Stimulated activated CD4-positive, alpha-beta T cell treated with anti-CD3 and anti-CD28 coated beads, Interleukin-1b, Interleukin-23, amount 100 ng/mL, for 24 hours (primary cell): ENCODE measurements around the gene DNAJB5.
"Not testable (repeated sequence)": the region's sequence is repeated elsewhere in the genome, so short reads cannot be mapped to it uniquely, and the experiment has no call there.

ENCODE experiments used
- DNase-seq, 4 experiments: peaks; one replicate each; pipeline ENCODE4 v3.0.0-alpha.2; 2020; ENCODE audit warnings: low read depth in 4 of 4, low spot score in 1 of 4

DNAJB5 gene

DNA sequence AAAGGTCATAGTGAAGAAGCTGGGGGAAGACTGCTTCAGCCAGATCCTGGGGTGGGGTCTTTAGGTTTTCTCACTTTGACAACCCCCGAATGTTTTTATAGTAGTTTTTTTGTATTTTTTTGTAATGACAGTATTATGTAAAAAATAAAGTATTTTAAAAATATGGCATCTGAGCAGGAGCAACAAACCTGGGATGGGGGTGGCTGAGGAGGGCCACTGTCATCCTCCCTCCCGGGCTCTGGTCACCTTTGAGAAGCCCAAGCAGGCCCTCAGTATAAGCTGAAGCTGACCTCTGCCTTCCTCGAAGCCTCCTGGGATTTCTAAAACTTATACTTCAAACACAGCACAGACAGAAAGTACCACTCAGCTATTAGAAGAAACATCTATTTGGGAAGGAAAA is 8.7 kb downstream of the DNAJB5 start:
- no peak for DNase-seq

DNA sequence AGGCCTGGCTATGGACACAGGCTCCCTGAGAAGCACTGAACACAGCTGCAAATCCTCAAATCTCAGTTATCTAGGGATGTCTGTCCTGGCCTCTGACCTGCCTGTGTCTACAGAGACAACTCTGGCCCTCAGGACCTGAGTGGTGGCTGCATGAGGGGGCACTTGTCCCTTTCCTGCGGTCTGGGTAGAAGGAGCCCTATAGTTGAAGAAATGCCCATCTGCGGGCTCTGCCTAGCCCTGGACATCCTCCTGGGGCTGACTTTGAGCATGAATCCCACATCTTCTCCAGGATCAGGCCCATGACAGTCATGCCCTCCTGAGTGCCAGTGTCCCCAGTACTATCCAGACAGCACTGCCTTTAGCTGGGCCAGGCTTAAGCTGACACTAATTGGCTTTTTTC is 10.0 kb downstream of the DNAJB5 start:
- DNase-seq: no peak

DNA sequence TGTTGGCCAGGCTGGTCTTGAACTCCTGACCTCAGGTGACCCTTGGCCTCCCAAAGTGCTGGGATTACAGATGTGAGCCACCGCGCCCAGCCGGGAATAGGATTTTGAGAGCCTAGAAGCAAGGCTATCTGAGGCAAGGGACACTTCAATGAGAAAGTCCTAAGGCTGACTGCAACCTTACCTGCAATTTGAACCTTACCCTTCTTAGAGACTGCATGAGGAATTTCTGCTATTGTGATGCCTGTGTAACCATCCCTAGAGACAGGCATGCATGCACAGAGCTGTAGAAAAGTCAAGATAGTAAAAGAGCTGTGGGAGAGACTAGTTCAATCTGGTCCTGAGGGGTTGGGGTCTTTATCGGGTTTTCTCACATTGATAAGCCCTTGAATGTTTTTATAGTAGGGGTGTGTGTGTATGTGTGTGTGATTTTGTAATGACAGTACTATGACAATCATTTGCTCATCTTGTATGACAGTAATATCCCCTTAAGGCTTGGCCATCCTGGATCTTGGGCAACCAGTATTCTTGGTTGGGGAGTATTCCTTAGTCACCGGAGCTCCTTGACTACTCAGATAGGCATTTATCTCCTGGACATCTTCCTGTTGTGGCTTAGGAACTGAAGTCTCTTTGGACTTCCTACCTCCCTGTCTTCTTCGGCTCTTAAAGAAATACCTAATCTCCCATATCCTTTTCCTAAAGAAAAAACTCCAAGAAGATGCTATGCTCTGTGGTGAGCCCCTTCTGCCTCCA is 11.2 kb downstream of the DNAJB5 start:
- no peak for DNase-seq

DNA sequence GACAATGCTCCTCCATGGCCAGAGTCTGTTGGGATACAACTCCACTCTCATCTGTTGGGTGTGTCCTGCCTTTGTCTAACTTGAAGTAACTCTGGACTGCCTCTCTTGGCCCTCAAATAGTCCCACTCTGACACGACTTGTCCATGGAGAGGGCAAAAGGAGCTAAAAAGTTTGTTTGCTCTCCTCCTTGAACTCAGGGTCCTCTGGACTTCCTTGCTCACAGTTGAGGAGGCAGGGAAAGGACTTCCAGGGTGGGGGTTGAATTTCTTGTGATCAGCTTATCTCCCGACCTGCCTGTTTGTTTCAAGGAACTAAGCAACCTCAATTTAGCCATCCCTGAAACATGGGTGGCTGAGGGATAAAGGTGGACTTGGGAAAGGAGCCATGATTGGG is 11.7 kb downstream of the DNAJB5 start:
- DNase-seq: no peak

DNA sequence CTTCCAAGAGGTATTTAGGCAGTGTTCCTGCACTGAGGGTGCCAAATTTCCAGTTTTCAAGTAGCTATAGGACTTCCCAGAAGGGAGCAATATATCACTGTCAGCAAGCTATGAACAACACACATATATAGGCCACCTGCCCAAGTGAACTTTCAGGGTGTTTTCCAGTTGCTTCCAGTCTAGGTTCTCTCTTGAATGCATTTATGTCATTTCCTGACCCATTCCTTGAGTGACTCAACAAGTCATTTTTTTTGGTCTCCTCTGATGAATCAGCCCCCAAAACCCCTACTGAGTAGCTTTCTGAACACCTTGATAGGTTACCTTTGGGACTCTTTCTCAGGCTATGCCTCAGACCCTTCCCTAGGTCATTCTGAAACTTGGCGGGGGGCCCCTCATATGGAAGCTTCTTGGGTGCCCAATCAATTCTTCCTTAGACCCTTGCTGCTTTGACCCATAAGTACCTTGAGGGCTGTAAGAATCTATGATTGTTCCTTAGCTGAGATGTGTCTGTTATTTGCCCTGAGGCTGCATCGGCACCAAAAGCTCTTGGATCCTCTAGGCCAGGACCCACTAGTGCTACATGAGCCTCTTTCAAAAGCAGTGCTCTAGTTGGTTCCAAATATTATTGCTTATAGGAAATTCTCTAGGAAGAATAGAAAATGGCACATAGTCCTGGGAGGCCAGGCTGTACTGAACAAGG is 12.4 kb downstream of the DNAJB5 start:
- no peak for DNase-seq

DNA sequence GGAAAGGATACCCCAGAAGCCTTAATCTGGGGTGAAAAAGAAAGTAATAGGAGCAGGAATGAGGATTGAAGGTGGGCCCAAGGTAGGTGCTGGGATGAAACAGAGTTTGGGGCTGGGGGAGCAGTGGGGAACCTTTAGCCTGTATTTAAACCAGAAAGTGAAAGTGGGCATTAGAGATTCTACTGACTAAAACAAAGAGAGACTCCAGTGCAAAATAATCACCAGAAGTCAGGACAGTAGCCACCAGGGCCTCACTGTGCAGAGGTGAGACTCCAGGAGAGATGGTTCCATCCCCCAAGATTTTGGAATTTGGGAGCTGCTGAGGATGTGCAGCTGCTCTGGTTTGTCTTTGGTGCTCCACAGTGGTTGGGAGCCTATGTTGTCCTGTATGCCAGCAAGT is 13.1 kb downstream of the DNAJB5 start:
- no peak for DNase-seq

DNA sequence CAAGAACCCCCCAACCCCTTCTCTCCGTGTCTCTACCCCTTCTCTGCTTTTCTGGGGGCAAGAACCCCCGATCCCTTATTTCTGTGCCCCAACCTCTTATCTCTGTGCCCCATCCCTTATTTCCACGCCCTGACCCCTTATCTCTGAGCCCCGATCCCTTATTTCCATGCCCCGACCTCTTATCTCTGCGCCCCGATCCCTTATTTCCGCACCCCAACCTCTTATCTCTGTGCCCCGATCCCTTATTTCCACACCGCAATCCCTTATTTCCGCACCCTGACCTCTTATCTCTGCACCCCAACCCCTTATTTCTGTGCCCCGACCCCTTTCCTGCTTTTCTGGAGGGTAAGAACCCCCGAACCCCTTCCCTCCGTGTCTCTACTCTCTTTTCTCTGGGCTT is 14.8 kb downstream of the DNAJB5 start:
- not testable (repeated sequence) for DNase-seq

DNA sequence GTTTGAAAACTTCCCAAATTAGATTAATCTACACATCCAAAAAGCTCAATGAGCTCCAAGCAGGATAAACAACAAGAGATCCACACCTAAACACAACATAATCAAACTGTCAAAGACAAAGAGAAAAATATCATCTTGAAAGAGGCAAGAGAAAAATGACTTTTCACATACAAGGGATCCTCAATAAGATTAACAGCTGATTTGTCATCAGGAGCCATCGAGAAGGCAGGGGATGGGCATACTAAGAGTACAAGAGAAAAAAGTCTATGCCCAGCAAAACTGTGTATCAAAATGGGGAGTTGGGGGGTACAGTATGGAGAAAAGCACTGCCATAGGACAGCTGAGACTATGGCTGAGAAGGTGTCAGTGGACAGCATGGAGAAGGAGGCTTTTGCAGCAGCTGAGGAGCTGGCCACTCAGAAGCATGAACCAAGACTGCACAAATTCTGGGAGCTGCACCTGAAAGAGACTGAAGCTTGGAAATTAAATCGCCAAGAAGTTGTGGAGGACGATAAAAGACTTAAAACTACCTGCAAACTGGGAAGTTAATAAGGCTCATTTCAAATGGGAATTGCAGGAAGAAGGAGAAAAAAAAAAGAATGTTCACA is 20.9 kb downstream of the DNAJB5 start:
- no peak for DNase-seq

DNA sequence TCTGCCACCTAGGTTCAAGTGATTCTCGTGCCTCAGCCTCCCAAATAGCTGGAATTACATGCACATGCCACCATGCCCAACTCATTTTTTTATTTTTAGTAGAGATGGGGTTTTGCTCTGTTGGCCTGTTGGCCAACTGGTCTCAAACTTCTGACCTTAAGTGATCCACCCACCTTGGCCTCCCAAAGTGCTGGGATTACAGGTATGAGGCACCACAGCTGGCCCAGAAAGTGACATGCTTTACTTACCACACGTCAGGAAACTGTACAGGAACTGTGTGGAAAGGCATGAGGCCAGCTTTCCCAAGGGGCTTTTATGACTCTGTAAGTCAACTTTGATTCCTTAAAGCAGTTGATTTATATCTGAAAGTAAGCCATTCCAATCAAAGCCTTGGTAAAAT is 25.0 kb downstream of the DNAJB5 start:
- DNase-seq: no peak

DNA sequence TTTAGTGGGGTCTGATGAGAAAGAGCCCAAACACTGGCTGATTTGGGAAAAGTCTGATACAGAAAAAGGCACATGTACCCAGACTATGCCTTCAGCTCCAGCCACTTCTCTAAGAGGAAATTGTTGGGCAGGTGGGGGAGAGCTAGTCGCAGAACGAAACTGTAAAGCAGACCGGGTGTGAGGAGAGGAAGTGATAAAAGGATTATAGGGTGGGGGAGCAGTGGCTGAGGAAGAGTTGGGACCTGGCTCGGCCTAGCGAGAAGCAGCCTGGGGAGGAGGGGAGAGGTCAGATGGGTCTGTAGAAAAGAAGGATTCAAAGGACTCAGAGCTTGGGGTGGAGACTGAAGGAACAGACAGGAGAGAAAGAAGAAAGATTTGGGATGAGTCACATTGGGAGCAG is 33.9 kb downstream of the DNAJB5 start:
- DNase-seq: not testable (repeated sequence)

DNA sequence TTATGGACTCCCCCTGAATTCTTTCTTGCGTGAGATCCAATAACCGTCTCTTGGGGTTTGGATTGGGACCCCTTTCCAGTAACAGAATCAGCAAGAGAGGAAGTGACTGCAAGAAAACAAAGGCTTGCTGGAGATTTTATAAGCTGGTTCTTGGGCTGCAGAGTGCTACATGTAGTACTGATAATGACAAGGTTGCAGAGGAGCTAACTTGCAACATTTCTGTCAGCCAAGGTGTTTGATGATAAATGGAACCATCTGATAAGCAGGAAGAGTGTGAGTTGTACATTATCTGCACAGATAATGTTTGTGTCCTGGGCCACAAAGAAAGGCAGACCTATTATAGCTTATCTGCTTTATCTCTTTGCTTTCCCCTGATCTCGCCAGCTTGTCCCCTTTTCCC is 37.1 kb downstream of the DNAJB5 start:
- no peak for DNase-seq

DNA sequence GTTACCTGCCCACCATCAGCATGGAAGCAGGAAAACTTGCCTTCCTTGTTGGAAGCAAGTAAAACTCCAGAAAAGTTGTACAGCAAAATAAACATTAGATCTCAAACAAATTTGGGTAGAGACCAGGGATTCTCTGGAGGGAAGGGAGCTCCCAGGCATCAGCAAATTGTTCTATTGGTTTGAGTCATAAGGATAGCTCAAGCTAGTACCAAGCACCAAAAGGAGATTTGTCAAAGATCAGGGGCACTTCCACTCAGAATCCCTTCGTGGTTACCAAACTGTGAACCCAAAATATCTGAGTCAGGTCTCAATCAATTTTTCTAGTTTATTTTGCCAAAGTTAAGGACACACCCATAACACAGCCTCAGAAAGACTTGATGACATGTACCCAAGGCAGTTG is 37.8 kb downstream of the DNAJB5 start:
- no peak for DNase-seq

DNA sequence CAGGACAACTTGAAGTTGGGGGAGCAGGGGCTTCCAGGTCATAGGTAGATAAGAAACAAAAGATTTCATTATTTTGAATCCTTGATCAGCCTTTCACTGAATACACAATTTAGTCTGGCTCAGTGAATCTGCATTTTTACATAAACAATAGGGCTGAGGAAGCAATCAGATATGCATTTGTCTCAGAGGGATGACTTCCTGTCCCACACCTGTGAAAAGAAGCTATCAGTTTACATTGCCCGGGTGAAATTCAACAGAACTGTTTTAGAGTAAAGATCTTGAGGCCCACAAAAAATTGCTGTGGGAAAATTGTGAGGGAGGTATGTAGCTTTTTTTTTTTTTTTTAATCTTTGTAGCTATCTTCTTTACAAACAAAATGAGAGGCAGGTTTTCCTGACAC is 38.3 kb downstream of the DNAJB5 start:
- no peak for DNase-seq

DNA sequence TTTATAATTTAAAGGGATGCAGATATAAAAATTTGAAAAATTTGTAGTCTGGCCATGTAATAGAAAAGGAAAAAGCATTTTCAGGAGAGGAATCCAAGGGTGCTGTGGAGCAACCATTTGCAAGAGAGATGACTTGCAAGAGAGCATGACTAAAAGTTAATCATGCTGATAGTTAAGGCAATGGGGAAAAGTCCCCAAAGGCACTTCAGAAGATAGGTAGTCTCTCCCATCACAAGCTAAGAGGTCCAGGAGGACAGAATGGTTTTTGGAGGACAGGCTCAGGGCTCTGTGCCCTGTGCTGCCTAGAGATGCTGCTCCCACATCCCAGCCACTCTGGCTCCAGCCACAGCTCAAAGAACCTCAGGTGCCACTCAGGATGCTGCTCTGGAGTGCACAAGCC is 38.8 kb downstream of the DNAJB5 start:
- DNase-seq: no peak

DNA sequence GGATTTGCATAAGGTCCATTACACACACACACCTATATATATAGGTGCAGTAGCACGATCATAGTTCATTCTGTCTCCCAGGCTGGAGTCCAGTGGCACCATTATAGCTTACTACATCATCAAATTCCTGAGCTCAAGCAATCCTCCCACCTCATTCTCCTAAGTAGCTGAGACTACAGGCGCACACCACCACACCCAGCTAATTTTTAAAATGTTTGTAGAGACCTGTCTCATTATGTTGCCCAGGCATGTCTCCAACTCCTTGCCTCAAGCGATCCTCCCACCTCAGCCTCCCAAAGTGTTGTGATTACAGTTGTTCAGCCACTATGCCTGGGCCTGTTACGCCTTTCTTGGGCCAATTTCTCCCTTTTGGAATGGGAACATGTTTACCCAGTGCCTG is 39.7 kb downstream of the DNAJB5 start:
- no peak for DNase-seq

DNA sequence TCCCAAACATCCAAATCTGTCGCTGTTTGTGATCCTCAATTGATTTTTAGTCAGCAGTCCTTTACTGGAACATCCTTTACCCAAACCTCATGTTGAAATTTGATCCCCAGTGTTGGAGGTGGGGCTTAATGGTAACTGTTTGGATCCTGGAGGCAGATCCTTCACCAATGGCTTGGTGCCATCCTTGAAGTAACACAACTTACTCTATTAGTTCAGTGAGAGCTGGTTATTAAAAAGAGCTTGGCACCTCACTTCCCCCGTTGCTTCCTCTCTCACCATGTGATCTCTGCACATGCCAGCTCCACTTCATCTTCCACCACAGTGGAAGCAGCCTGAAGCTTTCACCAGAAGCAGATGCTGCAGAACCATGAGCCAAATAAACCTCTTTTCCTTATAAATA is 40.3 kb downstream of the DNAJB5 start:
- no peak for DNase-seq

DNA sequence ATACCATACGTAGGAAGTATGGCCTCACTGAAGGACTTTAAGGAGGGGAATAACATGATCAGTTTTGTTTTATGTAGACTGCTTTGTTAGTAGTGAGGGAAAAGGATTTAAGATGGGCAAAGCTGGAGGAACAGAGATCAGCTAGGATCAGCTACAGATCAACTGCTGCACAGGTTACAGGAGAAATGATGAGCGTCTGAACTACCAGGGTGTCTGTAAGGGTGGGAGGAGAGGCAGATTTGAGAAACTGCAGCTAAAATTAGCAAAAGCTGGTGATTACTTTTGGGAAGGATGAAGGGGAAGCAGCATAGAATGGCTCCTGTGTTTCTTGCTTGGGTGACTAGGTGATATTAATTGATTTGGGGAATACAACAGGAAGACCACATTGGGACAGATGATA is 43.6 kb downstream of the DNAJB5 start:
- DNase-seq: no peak

DNA sequence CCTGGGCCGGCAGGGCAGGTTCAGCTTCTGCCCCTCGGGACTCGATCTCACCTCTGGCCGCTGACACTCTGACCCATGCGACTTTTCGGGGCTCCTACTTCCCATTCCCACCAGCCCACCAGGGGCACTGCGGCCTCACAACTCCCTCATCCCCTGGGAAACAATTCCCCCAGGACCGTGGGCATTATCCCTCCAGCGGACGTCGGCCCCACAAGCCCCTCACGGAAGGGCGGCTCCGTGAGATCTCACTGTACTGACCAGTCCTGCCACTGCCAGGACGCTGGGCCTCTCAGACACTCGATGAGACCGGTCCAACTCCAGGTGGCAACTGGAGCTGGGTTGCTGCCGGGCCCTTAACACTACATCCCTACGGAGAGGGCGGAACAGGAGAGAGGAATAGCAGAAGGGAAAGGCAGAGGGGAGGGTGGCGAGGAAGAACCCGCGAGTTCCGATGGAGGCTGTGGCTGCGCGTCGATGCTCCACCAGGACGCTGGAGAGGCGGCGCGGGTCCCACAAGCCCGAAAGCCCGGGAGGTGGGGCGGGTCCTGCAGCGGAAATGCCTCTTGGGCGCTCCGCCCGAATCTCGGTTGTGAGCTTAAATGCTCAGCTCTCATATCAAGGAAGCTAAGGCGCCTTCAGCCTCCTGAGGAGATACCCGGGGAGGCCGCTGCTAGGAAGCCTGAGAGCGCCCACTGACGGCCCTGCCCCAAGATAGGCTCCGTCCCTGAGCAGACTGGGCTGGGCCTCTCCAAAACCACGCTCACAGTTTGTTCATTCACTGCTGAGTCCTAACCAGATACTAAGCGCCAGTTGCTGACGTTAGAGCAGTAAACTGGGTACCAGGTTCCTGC is 46.5 kb downstream of the DNAJB5 start:
- DNase-seq: peak in 2 of 4 experiments; percentile 22 to 28

DNA sequence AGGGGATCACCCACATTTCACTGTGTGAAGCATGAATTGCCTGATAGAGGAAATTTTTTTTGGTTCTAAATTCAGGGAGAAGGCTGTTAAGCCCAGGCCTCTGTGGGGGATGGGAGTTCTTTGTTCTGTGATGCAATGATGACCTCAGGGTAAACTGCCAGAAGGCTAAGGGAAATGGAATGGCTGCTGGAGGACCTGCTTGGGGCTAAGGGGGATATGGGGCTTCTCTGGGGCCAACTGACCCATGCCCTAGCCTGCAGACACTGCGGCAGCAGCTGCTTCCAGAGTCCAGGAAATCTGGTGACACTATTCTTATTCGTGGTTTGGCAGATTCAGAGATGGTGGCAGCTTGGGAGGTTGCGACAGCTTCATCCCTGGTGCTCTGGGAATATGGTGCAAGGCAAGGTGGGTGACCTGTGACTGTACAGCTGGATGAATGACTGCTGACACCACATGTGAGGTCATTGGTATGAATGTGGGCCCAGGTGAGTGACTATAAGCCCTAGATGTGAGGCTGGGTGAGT is 52.6 kb downstream of the DNAJB5 start:
- DNase-seq: no peak

DNA sequence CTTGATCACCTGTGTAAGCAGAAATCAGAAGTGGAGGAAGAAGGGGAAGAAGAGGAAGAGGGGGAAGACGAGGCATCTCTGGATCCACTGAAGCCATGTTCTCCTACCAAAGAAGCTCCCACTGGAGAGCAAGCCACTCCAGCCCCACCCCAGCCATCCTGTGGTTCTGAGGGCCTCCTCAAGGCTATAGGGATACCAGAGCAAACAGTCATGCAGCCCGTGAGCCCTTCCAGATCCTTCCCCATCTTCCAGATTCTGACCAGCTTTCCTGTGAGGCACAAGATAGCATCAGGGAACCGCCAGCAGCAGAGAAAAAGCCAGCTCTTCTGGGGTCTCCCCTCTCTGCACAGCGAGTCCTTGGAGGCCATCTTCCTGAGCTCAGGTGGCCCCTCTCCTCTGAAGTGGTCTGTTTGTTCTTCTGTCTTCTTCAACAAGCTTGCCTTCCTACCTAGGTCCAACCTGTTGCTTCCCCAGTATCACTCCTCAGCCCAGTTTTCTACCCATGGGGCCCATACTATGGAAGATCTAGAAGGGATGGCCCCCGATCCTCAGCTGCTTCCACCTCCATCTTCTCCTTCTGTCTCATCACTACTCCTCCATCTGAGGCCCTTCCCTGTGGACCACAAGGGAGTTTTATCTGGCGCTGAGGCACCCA is 53.5 kb downstream of the DNAJB5 start:
- no peak for DNase-seq

DNA sequence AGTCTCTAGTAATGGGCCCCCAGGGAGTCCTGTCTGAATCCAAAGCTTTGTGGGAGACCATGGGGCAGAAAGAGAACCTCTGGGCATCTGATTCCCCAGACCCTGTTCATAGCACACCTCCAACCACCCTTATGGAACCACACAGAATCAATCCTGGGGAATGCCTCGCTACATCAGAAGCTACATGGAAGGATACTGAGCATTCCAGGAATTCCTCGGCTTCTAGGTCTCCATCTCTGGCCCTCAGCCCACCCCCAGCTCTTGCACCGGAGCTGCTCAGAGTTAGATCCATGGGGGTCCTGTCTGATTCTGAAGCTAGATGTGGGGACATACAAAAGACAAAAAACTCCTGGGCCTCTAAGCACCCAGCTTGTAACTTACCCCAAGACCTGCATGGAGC is 54.5 kb downstream of the DNAJB5 start:
- DNase-seq: no peak
